ENCODE data around the gene SRSF7.

DNA sequence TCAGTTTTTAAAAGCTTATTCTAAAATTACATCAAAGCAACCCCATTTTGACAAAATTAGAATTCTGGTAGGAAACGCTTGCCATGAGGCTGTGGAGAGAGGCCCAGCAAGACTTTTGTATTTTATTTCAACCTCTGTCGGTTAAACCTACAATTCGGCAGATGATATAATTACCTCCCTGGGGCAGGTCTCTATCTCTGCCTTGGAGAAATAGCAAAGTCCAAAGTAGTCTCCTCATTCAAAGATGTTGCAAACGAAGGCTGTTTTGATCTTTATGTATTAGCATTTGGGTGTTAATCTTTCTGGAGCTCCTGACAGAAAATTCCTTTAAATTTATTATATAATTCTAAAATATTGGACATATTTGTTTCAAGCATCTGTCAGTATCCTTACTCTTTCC lies 49.6 kb downstream of the SRSF7 start:
- no peak for TF ChIP-seq CTCF (IDR thresholded peaks at IDR 0.05 in 8 of 11, conservative IDR thresholded peaks at IDR 0.05 in 3 of 11)
- TF ChIP-seq POLR2AphosphoS5 (IDR thresholded peaks at IDR 0.05) = no peak

Measured in spleen (tissue), 7 donors.